SJCRH30 (cell line): ENCODE measurements around the gene GPR55. TPM values are rescaled to one million over a fixed set of nuclear protein-coding genes. Genes with fewer than 3 reads are reported as not detected.

Experiments
- DNase-seq, 2 experiments: peaks; one replicate each; pipeline ENCODE4 v3.0.0-alpha.2; 2015 to 2020
- H3K27ac ChIP-seq: fragments of 250-450 bp; sonication (Bioruptor Pico); 2 replicates; pipeline ENCODE4 v1.5.1; 2020; ENCODE audit warnings: mild to moderate bottlenecking, moderate library complexity
- H3K27me3 ChIP-seq: fragments of 250-450 bp; sonication (Bioruptor Pico); 2 replicates; pipeline ENCODE4 v1.5.1; 2020; ENCODE audit warnings: mild to moderate bottlenecking, moderate library complexity
- H3K36me3 ChIP-seq: fragments of 250-450 bp; sonication (Bioruptor Pico); 2 replicates; pipeline ENCODE4 v1.5.1; 2020; ENCODE audit warnings: mild to moderate bottlenecking, moderate library complexity
- H3K4me1 ChIP-seq: fragments of 250-450 bp; sonication (Bioruptor Pico); 2 replicates; pipeline ENCODE4 v1.5.1; 2020; ENCODE audit warnings: mild to moderate bottlenecking, moderate library complexity
- H3K4me3 ChIP-seq: fragments of 250-450 bp; sonication (Bioruptor Pico); 2 replicates; pipeline ENCODE4 v1.5.1; 2020; ENCODE audit warnings: mild to moderate bottlenecking, moderate library complexity
- H3K9me3 ChIP-seq: fragments of 250-450 bp; sonication (Bioruptor Pico); replicated peaks from 2 replicates; pipeline ENCODE4 v1.5.1; 2020; ENCODE audit warnings: mild to moderate bottlenecking, moderate library complexity
- total RNA-seq: library from RNA; depleted of rRNA; stranded (reverse); fragments of >200 nt; shearing (Covaris generic); gene quantifications from 2 replicates; pipeline ENCODE4 v1.2.3, GENCODE V29; 2014; rRNA removed

GPR55 gene
- total RNA-seq, 1 experiment from 2014 or later = 0.10 TPM

- Histone ChIP-seq H3K9me3 (0 out of 2 replicates have a peak, but pooled peaks cover under 1% of the 10 kb centered on the region), H3K27ac (no peak within 1 kb of the TSS), H3K36me3 (no peaks in the 10 kb centered on the region), H3K4me1 (peaks cover 20% of the 10 kb centered on the region), H3K27me3 (peaks cover 32% of the 10 kb centered on the region), H3K4me3 (peak within 1 kb of the TSS; percentile 66)
- peak; percentile 71 to 76 for DNase-seq
Observed at GRCh38 chr2:230864605-230865306, 60.3 kb downstream of the GPR55 start, which contains the start of gene ITM2C. Gene ITM2C, plus strand, starts transcription at chr2:230864942. Its CDS starts 84 bp downstream, at chr2:230865026.

GRCh38 chr2:230864122-230864604 is 60.9 kb downstream of the GPR55 start:
- peak overlapping the region; percentile 66 for H3K4me3 ChIP-seq
- DNase-seq = no peak
- H3K9me3 ChIP-seq = 0 out of 2 replicates have a peak, but pooled peaks cover 2% of the 10 kb centered on the region
- peaks cover 14% of the 10 kb centered on the region for H3K4me1 ChIP-seq
- H3K36me3 ChIP-seq = no peaks in the 10 kb centered on the region
- H3K27ac ChIP-seq = no peak overlapping the region
- peaks cover 28% of the 10 kb centered on the region for H3K27me3 ChIP-seq

GRCh38 chr2:230863442-230864121 is 61.5 kb downstream of the GPR55 start:
- Histone ChIP-seq H3K9me3 (0 out of 2 replicates have a peak, but pooled peaks cover 2% of the 10 kb centered on the region), H3K4me3 (no peak overlapping the region), H3K27ac (no peak overlapping the region), H3K27me3 (peaks cover 22% of the 10 kb centered on the region), H3K4me1 (peaks cover 13% of the 10 kb centered on the region), H3K36me3 (no peaks in the 10 kb centered on the region)
- no peak for DNase-seq

GRCh38 chr2:230863031-230863430 is 62.0 kb downstream of the GPR55 start:
- no peak overlapping the region for H3K27ac ChIP-seq
- H3K4me3 ChIP-seq = no peak overlapping the region
- no peaks in the 10 kb centered on the region for H3K36me3 ChIP-seq
- H3K9me3 ChIP-seq = 0 out of 2 replicates have a peak, but pooled peaks cover 2% of the 10 kb centered on the region
- DNase-seq = no peak
- H3K27me3 ChIP-seq = peaks cover 16% of the 10 kb centered on the region; the same call in 1 of the 2 replicates
- H3K4me1 ChIP-seq = peaks cover 7% of the 10 kb centered on the region

- H3K27ac ChIP-seq = no peak overlapping the region
- H3K36me3 ChIP-seq = no peaks in the 10 kb centered on the region
- H3K4me1 ChIP-seq = peaks cover 3% of the 10 kb centered on the region; the same call in 1 of the 2 replicates
- no peak for DNase-seq
- 0 out of 2 replicates have a peak, but pooled peaks cover 2% of the 10 kb centered on the region for H3K9me3 ChIP-seq
- peaks cover 11% of the 10 kb centered on the region; the same call in 1 of the 2 replicates for H3K27me3 ChIP-seq
- no peak overlapping the region for H3K4me3 ChIP-seq
Observed at GRCh38 chr2:230862292-230862691, 62.8 kb downstream of the GPR55 start.

GRCh38 chr2:230861552-230862255 is 63.3 kb downstream of the GPR55 start:
- Histone ChIP-seq H3K4me3 (no peak overlapping the region), H3K27me3 (peaks cover 5% of the 10 kb centered on the region; the same call in 1 of the 2 replicates), H3K27ac (no peak overlapping the region), H3K4me1 (no peaks in the 10 kb centered on the region), H3K9me3 (0 out of 2 replicates have a peak, but pooled peaks cover 2% of the 10 kb centered on the region), H3K36me3 (no peaks in the 10 kb centered on the region)
- DNase-seq = no peak

Other genes with a start within 250 kb of the GPR55 start
- gene CAB39, start 212.4 kb downstream of the GPR55 start, total RNA-seq = 51.4 and 53.5 TPM in 2 replicates
- gene ITM2C, start 60.3 kb downstream of the GPR55 start, total RNA-seq = 18.1 and 20.9 TPM in 2 replicates
- not detected in 2 replicates for gene SPATA3, start 70.9 kb upstream of the GPR55 start, total RNA-seq
- not detected in 2 replicates for gene C2orf72, start 112.3 kb upstream of the GPR55 start, total RNA-seq
- gene PSMD1, start 131.6 kb upstream of the GPR55 start, total RNA-seq = 167 and 170 TPM in 2 replicates
- 0.15 and 0.32 TPM in 2 replicates for gene HTR2B, start 199.8 kb upstream of the GPR55 start, total RNA-seq